Measurements from ENCODE around the gene BACH2. TPM values are rescaled to one million over a fixed set of nuclear protein-coding genes. Genes with fewer than 3 reads are reported as not detected.

The BACH2 gene
- total RNA-seq, 1 donor from 2014 or later: 6.4 TPM

GRCh38 chr6:90040931-90041330 lies 255.7 kb downstream of the BACH2 start:
- Histone ChIP-seq H3K4me1 (no peaks in the 10 kb centered on the region), H3K27me3 (no peaks in the 10 kb centered on the region), H3K36me3 (no peaks in the 10 kb centered on the region), H3K4me3 (no peak overlapping the region), H3K27ac (no peak overlapping the region), H3K9me3 (no peaks in the 10 kb centered on the region)
- DNase-seq (ENCODE audit: extremely low spot score in 2 of 2): no peak
- TF ChIP-seq CTCF (IDR thresholded peaks at IDR 0.05) (no peak), POLR2AphosphoS5 (IDR thresholded peaks at IDR 0.05; ENCODE audit: insufficient read depth in 1 of 2, low read depth in 1 of 2) (no peak)
- intact Hi-C loops (cut with DNase I): no loop called here

GRCh38 chr6:90039911-90040310 lies 256.7 kb downstream of the BACH2 start:
- intact Hi-C loops (cut with DNase I): no loop called here
- TF ChIP-seq CTCF (IDR thresholded peaks at IDR 0.05): no peak
- no peak for TF ChIP-seq POLR2AphosphoS5 (IDR thresholded peaks at IDR 0.05; ENCODE audit: insufficient read depth in 1 of 2, low read depth in 1 of 2)
- no peak for TF ChIP-seq POLR2A (IDR thresholded peaks at IDR 0.05)
- H3K36me3 ChIP-seq: no peaks in the 10 kb centered on the region
- no peak overlapping the region for H3K27ac ChIP-seq
- DNase-seq (ENCODE audit: extremely low spot score in 2 of 2): no peak
- no peaks in the 10 kb centered on the region for H3K27me3 ChIP-seq
- H3K4me1 ChIP-seq: no peaks in the 10 kb centered on the region
- H3K4me3 ChIP-seq: no peak overlapping the region
- H3K9me3 ChIP-seq: no peaks in the 10 kb centered on the region

GRCh38 chr6:90038961-90039653 lies 257.5 kb downstream of the BACH2 start:
- Histone ChIP-seq H3K27me3 (no peaks in the 10 kb centered on the region), H3K4me1 (no peaks in the 10 kb centered on the region), H3K4me3 (no peak overlapping the region), H3K9me3 (no peaks in the 10 kb centered on the region), H3K36me3 (no peaks in the 10 kb centered on the region), H3K27ac (no peak overlapping the region)
- DNase-seq (ENCODE audit: extremely low spot score in 2 of 2): no peak
- TF ChIP-seq CTCF (IDR thresholded peaks at IDR 0.05) (no peak), POLR2A (IDR thresholded peaks at IDR 0.05) (no peak), POLR2AphosphoS5 (IDR thresholded peaks at IDR 0.05; ENCODE audit: insufficient read depth in 1 of 2, low read depth in 1 of 2) (no peak)
- intact Hi-C loops (cut with DNase I): no loop called here

- H3K9me3 ChIP-seq: no peaks in the 10 kb centered on the region
- no peak overlapping the region for H3K27ac ChIP-seq
- intact Hi-C loops (cut with DNase I): no loop called here
- TF ChIP-seq CTCF (IDR thresholded peaks at IDR 0.05): no peak
- no peak for TF ChIP-seq POLR2AphosphoS5 (IDR thresholded peaks at IDR 0.05; ENCODE audit: insufficient read depth in 1 of 2, low read depth in 1 of 2)
- no peak for TF ChIP-seq POLR2A (IDR thresholded peaks at IDR 0.05)
- no peaks in the 10 kb centered on the region for H3K27me3 ChIP-seq
- H3K4me1 ChIP-seq: no peaks in the 10 kb centered on the region
- no peak overlapping the region for H3K4me3 ChIP-seq
- H3K36me3 ChIP-seq: no peaks in the 10 kb centered on the region
- DNase-seq (ENCODE audit: extremely low spot score in 2 of 2): no peak
Observed at GRCh38 chr6:90036963-90037362, 259.7 kb downstream of the BACH2 start.

- H3K27me3 ChIP-seq: no peaks in the 10 kb centered on the region
- TF ChIP-seq CTCF (IDR thresholded peaks at IDR 0.05): no peak
- TF ChIP-seq POLR2A (IDR thresholded peaks at IDR 0.05): no peak
- no peak for TF ChIP-seq POLR2AphosphoS5 (IDR thresholded peaks at IDR 0.05; ENCODE audit: insufficient read depth in 1 of 2, low read depth in 1 of 2)
- no peaks in the 10 kb centered on the region for H3K9me3 ChIP-seq
- intact Hi-C loops (cut with DNase I): no loop called here
- no peaks in the 10 kb centered on the region for H3K4me1 ChIP-seq
- DNase-seq (ENCODE audit: extremely low spot score in 2 of 2): no peak
- no peak overlapping the region for H3K4me3 ChIP-seq
- H3K36me3 ChIP-seq: no peaks in the 10 kb centered on the region
- no peak overlapping the region for H3K27ac ChIP-seq
Observed at GRCh38 chr6:90035047-90035723, 261.5 kb downstream of the BACH2 start.
